HG02885 (cell line): ENCODE results near the gene SERPINE1.
A peak's percentile ranks its signal among the peaks of the same experiment; 100 is the strongest.
"Not testable (repeated sequence)": the region's sequence is repeated elsewhere in the genome, so short reads cannot be mapped to it uniquely, and the experiment has no call there.

Experiments used
- ATAC-seq: cut with Tn5 transposase; IDR thresholded peaks from one replicate; pipeline ENCODE4 v1.9.1; 2021; ENCODE audit warnings: mild to moderate bottlenecking; ENCODE audit not compliant: unreplicated experiment, poor library complexity

Gene SERPINE1

DNA sequence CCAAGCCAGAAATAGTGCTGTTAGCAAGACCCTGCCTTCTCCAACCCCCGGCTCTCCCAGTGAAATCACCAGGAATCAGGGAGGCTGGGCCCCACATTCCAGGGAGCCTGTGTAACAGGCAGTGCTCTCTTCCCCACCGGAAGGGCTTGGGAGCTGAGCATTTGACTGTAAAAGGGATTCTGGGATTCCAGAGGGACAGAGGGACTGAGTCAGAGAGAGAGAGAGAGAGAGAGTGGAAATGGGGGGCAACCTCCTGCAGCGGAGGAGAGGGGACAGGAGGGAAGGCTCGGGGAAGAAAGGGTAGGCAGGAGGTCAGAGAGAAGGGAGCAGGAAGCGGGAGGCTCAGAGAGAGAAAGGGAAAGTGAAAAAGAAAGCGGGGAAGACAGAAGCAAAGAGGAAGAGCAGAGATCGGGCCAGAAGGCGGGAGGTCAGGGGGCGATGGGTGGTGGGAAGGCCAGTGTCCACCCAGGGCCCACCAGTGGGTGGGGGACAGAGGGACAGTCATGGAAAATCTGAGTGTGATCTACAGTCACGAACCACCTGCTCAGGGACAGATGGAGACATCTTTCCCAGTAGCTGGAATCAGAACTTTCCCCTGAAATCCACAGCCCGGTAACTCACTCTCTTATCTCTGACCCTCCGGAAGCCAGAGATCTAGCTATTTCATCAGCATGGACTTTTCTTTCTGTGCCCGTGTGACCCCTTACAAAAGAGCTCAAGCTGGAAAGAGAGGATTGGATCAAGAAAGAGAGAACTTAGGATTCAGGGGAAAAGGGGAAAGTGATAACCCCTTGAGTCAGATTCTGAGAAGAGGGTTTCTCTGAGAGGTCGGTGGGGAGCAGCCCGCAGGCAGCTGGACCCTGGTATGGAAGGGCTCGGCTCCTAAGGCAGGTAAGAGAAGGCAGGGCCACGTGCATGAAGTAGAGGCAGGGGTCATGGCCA, 4.6 kb upstream of the SERPINE1 start:
- no peak for ATAC-seq

DNA sequence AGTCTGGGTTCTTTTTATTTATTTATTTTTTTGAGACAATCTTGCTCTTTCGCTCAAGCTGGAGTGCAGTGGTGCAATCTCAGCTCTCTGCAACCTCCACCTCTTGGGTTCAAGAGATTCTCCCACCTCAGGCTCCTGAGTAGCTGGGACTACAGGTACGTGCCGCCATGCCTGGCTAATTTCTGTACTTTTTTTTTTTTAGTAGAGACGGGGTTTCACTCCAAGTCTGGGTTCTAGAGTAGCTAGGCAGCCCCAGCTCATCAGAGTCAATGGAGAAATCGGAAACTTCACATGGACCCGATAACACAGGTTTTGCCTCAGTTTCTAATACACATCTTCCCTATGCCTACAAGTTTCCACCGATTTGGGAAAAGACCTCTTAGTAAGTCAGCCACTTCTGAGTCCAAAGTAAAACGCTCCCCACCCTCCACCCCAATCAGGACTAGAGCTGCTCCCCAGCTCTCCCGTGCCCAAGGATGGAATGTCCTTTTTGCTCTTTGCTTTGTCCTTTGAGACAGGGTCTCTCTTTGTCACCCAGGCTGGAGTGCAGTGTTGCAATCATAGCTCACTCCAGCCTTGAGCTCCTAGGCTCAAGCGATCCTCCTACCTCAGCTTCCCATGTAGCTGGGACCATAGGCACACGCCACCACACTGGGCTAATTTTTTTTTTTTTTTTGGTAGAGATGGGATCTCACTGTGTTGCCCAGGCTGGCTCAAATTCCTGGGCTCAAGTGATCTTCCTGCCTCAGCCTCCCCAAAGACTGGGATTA, 3.8 kb upstream of the SERPINE1 start:
- no peak for ATAC-seq

DNA sequence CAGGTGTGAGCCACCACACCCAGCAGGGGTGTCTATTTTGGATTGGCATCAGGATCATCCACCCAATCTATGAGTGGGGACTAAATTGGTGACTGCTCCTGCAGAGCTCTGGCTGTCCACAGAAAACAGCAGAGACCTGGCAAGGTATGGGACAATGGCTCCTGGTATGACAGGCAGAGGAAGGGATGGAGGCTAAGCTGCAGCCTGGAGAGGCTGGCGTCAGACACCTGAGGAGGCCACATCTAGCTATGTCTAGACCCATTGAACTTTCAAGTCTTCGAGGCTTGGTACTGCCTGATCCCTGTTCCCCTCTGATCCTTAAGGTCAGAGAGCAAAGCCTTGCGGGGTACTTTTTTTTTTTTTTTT, 3.2 kb upstream of the SERPINE1 start:
- ATAC-seq = no peak

DNA sequence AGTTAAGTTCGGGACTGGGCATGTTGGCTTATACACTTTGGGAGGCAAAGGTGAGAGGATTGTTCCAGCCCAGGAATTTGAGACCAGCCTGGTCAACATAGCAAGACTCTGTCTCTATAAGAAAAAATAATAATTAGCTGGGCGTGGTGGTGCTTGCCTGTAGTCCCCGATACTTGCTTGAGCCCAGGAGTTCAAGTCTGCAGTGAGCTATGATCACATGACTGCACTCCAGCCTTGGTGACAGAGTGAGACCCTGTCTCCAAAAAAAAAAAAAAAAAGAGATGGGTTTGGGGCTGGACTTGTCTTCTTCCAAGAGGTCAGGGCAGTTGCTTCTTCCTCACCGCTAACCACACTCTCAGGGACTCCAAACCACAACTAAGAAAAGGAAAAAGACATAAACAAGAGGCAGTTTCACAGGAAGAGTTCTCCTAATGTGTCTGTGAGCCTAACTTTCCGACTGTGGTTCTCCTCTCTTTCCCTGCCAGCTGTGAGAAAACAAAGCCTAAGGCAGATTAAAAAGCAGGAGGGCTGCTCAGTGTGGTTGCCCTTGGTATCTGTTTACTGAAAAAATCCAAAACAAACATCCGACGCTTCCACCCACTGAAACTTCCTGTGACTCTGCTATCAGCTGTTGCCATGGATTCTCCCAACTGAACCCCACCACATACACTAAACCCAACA, 2.4 kb upstream of the SERPINE1 start:
- no peak for ATAC-seq

DNA sequence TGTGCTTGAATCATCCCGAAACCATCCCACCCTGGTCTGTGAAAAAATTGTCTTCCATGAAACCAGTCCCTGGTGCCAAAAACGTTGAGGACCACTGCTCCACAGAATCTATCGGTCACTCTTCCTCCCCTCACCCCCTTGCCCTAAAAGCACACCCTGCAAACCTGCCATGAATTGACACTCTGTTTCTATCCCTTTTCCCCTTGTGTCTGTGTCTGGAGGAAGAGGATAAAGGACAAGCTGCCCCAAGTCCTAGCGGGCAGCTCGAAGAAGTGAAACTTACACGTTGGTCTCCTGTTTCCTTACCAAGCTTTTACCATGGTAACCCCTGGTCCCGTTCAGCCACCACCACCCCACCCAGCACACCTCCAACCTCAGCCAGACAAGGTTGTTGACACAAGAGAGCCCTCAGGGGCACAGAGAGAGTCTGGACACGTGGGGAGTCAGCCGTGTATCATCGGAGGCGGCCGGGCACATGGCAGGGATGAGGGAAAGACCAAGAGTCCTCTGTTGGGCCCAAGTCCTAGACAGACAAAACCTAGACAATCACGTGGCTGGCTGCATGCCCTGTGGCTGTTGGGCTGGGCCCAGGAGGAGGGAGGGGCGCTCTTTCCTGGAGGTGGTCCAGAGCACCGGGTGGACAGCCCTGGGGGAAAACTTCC, 784 bp upstream of the SERPINE1 start:
- no peak for ATAC-seq

DNA sequence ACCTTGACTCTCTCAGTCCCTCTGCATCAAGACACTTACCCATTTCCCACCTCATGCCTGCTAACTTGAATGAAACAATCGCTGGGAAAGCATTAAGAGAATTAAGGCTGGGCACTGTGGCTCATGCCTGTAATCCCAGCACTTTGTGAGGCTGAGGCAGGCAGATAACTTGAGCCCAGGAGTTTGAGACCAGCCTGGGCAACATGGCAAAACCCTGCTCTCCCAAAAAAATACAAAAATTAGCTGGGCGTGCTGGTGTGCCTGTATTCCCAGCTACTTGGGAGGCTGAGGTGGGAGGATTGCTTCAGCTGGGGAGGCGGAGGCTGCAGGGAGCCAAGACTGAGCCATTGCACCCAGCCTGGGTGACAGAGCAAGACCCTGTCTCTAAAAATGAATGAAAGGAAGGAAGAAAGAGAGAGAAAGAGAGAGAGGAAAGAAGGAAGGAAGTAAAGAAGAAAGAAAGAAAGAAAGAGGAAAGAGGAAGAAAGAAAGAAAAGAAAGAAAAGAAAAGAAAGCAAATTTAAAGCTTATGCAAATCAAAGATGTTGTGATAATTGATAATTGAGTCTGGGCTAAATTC, 646 bp downstream of the SERPINE1 start:
- no peak for ATAC-seq

DNA sequence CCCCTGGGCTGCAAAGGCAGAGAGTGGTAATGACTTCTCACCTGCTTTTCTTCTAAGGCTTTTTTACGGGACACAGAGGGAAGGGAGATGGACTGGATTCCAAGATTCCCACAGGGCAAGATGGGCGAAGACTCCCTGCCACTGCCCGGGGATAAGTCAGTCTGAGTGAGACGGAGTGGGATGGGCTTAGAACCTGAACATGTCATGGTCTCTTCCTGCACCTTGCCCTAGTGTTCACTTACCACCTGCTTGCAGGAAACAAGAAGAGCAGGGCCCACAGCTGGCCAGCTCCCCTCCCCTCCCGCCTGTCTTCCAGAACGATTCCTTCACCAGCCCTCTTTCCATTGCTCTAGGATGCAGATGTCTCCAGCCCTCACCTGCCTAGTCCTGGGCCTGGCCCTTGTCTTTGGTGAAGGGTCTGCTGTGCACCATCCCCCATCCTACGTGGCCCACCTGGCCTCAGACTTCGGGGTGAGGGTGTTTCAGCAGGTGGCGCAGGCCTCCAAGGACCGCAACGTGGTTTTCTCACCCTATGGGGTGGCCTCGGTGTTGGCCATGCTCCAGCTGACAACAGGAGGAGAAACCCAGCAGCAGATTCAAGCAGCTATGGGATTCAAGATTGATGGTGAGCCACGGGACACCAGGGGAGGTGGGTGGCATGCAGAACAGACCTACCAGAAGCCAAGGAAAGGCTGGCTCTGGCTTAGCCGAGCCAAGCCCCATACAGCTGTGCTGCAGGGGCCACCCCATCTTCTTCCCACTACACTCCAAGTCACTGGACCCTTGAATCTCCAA, 1.3 kb downstream of the SERPINE1 start:
- ATAC-seq = no peak

DNA sequence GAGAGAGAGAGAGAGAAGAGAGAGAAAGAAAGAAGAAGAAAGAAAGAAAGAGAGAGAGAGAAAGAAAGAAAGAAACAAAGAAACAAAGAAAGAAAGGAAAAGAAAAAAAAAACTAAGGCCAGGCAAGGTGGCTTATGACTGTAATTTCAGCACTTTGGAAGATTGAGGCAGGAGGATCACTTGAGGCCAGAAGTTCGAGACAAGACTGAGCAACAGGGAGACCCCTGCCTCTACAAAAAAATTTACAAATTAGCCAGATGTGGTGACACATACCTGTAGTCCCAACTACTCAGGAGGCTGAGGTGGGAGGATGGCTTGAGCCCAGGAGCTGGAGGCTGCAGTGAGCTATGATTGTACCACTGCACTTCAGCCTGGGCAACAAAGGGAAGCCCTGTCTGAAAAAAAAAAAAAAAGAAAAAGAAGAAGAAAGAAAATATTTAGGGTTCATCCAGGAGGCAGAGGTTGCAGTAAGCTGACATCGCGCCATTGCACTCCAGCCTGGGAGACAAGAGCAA, 2.8 kb downstream of the SERPINE1 start:
- ATAC-seq = no peak

DNA sequence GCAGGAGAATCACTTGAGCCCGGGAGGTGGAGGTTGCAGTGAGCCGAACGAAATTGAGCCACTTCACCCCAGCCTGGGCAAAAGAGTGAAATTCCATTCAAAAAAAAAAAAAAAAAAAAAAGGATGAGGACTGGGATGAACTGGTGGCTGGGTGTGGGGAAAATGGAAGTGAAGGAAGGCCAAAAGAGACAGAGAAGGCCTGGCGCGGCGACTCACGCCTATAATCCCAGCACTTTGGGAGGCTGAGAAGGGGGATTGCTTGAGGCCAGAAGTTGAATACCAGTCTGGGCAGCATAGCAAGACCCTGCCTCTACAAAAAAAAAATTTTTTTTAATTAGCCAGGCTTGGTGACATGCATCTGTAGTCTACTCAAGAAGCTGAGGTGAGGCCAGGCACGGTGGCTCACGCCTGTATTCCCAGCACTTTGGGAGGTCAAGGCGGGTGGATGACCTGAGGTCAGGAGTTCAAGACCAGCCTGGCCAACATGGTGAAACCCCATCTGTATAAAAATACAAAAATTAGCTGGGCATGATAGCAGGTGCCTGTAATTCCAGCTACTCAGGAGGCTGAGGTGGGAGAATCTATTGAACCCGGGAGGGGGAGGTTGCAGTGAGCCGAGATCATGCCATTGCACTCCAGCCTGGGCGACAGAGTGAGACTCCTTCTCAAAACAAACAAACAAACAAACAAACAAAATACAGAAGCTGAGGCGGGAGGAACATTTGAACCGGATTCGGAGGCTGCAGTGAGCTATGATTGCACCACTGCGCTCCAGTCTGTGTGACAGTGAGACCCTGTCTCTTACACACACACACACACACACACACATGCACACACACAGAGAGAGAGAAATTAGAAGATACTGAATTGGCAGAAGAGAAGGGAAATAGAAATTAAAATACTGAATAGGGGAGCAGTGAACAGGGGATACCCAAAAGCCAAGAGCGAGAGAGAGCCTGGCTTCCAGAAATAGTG, 6.0 kb downstream of the SERPINE1 start:
- ATAC-seq = not testable (repeated sequence)

DNA sequence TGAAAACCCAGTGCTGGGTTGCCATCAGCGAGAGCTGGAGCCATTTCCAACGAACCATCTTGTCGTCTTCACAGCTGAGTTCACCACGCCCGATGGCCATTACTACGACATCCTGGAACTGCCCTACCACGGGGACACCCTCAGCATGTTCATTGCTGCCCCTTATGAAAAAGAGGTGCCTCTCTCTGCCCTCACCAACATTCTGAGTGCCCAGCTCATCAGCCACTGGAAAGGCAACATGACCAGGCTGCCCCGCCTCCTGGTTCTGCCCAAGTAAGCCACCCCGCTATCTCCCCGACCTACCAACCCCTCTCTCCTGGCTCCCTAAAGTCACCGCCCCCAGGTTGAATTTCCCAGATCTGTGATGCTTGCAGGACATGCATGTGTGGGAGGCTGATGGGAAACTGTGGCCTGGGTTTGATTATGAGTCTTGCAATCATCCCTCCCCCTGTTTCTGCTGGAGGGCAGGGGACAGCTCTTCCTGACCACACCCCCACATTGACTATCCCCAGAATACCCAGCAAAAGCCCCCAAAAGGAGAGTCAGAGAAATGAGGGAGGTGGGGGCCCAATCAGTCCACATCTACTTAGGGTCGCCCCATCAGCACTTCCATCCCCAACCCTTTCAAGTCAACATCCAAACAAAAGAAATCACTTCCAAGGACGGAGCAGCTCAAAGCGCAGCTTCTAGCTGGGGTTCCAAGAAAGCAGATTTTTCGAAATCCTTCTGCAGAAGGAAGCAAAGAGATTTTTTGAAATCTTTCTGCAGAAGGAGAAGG, 6.9 kb downstream of the SERPINE1 start:
- no peak for ATAC-seq

DNA sequence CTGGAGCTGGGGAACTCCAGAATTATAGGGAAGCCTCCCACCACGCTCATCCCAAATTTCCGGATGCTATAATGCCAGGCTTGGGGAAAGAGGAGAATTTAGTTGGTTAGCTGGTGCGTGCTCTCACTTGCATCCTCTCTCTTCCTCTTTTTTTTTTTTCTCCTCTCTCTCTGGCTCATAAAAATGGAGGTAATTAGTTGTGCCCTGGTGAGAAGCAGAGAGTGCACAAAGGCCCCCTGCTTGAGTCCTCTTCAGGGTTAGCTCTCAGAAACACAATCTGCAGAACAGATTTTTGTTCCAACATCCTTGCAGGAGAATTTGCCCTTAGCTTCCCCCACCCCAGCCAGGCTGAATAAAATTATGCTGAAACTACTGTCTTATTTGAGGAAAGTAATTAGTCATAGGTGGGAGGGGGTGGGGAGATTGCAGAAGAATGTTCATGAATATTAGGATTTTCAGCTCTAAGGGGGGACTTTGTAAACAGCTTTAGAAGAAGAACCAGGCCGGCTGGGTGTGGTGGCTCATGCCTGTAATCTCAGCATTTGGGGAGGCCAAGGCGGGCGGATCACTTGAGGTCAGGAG, 7.6 kb downstream of the SERPINE1 start:
- no peak for ATAC-seq

DNA sequence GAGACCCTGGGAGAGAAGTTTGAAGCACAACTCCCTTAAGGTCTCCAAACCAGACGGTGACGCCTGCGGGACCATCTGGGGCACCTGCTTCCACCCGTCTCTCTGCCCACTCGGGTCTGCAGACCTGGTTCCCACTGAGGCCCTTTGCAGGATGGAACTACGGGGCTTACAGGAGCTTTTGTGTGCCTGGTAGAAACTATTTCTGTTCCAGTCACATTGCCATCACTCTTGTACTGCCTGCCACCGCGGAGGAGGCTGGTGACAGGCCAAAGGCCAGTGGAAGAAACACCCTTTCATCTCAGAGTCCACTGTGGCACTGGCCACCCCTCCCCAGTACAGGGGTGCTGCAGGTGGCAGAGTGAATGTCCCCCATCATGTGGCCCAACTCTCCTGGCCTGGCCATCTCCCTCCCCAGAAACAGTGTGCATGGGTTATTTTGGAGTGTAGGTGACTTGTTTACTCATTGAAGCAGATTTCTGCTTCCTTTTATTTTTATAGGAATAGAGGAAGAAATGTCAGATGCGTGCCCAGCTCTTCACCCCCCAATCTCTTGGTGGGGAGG, 10.8 kb downstream of the SERPINE1 start:
- ATAC-seq = no peak

DNA sequence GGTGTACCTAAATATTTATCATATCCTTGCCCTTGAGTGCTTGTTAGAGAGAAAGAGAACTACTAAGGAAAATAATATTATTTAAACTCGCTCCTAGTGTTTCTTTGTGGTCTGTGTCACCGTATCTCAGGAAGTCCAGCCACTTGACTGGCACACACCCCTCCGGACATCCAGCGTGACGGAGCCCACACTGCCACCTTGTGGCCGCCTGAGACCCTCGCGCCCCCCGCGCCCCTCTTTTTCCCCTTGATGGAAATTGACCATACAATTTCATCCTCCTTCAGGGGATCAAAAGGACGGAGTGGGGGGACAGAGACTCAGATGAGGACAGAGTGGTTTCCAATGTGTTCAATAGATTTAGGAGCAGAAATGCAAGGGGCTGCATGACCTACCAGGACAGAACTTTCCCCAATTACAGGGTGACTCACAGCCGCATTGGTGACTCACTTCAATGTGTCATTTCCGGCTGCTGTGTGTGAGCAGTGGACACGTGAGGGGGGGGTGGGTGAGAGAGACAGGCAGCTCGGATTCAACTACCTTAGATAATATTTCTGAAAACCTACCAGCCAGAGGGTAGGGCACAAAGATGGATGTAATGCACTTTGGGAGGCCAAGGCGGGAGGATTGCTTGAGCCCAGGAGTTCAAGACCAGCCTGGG, 11.4 kb downstream of the SERPINE1 start:
- ATAC-seq = peak; percentile 67

DNA sequence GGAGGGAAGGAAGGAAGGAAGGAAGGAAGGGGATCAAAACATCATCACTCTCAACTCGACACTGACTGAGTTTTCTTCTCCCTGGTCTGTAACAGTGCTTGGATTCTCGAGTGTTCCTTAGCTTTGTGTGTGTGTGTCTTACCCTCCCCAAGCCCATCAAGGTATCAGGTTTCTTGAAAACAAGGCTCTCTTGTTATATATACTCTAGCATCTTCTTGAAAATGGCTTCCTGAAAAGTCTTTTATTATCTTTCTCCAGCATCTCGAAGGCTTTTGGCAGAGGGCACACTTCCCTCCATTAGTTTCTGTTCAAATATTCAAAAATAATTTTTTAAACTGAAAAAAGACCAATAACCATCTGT, 13.4 kb downstream of the SERPINE1 start:
- no peak for ATAC-seq

DNA sequence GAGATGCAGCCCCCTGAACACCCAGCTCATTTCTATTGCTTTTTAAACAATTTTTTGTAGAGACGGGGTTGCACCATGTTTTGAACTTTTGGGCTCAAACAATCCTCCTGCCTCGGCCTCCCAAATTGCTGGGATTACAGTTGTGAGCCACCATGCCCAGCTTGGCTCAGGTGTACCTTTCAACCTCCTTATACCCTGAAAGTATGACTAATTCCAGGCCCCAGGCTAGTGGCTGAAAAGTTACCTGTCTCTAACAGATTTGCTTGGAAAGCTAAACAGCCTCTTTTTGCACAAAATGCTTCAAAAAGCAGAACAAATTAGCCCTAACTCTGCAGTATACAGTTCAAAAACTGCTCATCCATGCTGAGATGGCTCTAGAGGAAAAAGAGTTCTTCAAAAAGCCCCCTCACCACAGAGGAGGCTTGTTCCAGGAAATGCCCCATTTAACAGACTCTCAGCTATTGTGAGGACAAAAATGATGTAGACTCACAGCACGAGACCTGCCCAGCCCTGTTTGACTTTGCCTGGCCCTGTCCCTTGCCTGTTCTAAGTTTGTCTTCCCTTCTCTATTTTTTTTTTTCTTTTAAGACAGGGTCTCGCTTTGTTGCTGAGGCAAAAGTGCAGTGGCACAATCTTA, 14.0 kb downstream of the SERPINE1 start:
- no peak for ATAC-seq
